ENCODE results near the gene UBE2Z. TPM values are rescaled to one million over a fixed set of nuclear protein-coding genes. Genes with fewer than 3 reads are reported as not detected.

Gene UBE2Z
- total and polyA plus RNA-seq, 9 of the 15 experiments (the other 6 are each of a cell fraction or from before 2014, with no cell fraction given): 11.8 to 89.0 (median 38.2) TPM

DNA sequence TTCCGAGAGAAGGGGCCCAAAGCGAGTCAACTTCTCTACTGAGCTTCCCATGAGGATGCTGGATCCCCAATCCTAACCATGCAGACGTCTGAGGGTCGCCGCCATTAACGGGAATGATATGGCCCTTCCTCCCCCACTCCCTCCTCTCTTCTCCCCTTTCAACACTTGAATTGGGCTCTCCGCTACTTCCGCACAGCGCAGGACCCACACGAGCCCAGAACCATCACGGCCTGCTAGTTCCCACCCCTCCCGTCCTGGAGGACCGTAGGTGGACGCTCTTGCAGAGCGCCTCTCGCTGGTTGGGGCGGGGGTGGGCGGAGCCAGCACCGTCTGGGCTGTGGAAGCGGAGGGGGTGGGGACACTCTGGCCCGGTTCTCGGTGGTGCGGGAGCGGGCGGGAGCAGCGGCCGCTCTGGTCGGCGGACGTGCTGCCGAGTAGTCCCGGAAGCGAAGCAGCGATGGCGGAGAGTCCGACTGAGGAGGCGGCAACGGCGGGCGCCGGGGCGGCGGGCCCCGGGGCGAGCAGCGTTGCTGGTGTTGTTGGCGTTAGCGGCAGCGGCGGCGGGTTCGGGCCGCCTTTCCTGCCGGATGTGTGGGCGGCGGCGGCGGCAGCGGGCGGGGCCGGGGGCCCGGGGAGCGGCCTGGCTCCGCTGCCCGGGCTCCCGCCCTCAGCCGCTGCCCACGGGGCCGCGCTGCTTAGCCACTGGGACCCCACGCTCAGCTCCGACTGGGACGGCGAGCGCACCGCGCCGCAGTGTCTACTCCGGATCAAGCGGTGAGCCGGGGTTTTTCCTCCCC is at the start of gene UBE2Z (continued):
- no peak for TF ChIP-seq KHSRP (IDR thresholded peaks at IDR 0.05)
- TF ChIP-seq, protein P1, sequence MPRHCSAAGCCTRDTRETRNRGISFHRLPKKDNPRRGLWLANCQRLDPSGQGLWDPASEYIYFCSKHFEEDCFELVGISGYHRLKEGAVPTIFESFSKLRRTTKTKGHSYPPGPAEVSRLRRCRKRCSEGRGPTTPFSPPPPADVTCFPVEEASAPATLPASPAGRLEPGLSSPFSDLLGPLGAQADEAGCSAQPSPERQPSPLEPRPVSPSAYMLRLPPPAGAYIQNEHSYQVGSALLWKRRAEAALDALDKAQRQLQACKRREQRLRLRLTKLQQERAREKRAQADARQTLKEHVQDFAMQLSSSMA (CRISPR knock-in tag; IDR thresholded peaks at IDR 0.05): no peak
- TF ChIP-seq, protein P2, sequence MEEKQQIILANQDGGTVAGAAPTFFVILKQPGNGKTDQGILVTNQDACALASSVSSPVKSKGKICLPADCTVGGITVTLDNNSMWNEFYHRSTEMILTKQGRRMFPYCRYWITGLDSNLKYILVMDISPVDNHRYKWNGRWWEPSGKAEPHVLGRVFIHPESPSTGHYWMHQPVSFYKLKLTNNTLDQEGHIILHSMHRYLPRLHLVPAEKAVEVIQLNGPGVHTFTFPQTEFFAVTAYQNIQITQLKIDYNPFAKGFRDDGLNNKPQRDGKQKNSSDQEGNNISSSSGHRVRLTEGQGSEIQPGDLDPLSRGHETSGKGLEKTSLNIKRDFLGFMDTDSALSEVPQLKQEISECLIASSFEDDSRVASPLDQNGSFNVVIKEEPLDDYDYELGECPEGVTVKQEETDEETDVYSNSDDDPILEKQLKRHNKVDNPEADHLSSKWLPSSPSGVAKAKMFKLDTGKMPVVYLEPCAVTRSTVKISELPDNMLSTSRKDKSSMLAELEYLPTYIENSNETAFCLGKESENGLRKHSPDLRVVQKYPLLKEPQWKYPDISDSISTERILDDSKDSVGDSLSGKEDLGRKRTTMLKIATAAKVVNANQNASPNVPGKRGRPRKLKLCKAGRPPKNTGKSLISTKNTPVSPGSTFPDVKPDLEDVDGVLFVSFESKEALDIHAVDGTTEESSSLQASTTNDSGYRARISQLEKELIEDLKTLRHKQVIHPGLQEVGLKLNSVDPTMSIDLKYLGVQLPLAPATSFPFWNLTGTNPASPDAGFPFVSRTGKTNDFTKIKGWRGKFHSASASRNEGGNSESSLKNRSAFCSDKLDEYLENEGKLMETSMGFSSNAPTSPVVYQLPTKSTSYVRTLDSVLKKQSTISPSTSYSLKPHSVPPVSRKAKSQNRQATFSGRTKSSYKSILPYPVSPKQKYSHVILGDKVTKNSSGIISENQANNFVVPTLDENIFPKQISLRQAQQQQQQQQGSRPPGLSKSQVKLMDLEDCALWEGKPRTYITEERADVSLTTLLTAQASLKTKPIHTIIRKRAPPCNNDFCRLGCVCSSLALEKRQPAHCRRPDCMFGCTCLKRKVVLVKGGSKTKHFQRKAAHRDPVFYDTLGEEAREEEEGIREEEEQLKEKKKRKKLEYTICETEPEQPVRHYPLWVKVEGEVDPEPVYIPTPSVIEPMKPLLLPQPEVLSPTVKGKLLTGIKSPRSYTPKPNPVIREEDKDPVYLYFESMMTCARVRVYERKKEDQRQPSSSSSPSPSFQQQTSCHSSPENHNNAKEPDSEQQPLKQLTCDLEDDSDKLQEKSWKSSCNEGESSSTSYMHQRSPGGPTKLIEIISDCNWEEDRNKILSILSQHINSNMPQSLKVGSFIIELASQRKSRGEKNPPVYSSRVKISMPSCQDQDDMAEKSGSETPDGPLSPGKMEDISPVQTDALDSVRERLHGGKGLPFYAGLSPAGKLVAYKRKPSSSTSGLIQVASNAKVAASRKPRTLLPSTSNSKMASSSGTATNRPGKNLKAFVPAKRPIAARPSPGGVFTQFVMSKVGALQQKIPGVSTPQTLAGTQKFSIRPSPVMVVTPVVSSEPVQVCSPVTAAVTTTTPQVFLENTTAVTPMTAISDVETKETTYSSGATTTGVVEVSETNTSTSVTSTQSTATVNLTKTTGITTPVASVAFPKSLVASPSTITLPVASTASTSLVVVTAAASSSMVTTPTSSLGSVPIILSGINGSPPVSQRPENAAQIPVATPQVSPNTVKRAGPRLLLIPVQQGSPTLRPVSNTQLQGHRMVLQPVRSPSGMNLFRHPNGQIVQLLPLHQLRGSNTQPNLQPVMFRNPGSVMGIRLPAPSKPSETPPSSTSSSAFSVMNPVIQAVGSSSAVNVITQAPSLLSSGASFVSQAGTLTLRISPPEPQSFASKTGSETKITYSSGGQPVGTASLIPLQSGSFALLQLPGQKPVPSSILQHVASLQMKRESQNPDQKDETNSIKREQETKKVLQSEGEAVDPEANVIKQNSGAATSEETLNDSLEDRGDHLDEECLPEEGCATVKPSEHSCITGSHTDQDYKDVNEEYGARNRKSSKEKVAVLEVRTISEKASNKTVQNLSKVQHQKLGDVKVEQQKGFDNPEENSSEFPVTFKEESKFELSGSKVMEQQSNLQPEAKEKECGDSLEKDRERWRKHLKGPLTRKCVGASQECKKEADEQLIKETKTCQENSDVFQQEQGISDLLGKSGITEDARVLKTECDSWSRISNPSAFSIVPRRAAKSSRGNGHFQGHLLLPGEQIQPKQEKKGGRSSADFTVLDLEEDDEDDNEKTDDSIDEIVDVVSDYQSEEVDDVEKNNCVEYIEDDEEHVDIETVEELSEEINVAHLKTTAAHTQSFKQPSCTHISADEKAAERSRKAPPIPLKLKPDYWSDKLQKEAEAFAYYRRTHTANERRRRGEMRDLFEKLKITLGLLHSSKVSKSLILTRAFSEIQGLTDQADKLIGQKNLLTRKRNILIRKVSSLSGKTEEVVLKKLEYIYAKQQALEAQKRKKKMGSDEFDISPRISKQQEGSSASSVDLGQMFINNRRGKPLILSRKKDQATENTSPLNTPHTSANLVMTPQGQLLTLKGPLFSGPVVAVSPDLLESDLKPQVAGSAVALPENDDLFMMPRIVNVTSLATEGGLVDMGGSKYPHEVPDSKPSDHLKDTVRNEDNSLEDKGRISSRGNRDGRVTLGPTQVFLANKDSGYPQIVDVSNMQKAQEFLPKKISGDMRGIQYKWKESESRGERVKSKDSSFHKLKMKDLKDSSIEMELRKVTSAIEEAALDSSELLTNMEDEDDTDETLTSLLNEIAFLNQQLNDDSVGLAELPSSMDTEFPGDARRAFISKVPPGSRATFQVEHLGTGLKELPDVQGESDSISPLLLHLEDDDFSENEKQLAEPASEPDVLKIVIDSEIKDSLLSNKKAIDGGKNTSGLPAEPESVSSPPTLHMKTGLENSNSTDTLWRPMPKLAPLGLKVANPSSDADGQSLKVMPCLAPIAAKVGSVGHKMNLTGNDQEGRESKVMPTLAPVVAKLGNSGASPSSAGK (IDR thresholded peaks at IDR 0.05): no peak
- TF ChIP-seq, protein P3, sequence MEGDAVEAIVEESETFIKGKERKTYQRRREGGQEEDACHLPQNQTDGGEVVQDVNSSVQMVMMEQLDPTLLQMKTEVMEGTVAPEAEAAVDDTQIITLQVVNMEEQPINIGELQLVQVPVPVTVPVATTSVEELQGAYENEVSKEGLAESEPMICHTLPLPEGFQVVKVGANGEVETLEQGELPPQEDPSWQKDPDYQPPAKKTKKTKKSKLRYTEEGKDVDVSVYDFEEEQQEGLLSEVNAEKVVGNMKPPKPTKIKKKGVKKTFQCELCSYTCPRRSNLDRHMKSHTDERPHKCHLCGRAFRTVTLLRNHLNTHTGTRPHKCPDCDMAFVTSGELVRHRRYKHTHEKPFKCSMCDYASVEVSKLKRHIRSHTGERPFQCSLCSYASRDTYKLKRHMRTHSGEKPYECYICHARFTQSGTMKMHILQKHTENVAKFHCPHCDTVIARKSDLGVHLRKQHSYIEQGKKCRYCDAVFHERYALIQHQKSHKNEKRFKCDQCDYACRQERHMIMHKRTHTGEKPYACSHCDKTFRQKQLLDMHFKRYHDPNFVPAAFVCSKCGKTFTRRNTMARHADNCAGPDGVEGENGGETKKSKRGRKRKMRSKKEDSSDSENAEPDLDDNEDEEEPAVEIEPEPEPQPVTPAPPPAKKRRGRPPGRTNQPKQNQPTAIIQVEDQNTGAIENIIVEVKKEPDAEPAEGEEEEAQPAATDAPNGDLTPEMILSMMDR (IDR thresholded peaks at IDR 0.05 in 2 of 3, conservative IDR thresholded peaks at IDR 0.05 in 1 of 3; ENCODE audit: insufficient read depth in 2 of 3, low read depth in 1 of 3, low read length in 3 of 3): peak; percentile 43 to 51 (median 43); a peak in 4 of 6 replicates
- no peak for TF ChIP-seq CHD1 (IDR thresholded peaks at IDR 0.05; ENCODE audit: low read length)
- TF ChIP-seq ZNF584 (CRISPR knock-in tag; IDR thresholded peaks at IDR 0.05; ENCODE audit: low read depth): no peak
- TF ChIP-seq ASH1L (IDR thresholded peaks at IDR 0.05; ENCODE audit: borderline replicate concordance, low read depth, partially characterized antibody): peak; percentile 64
- TF ChIP-seq RBFOX2 (IDR thresholded peaks at IDR 0.05; ENCODE audit: low read depth, low read length): peak; percentile 92
- TF ChIP-seq, protein P4, sequence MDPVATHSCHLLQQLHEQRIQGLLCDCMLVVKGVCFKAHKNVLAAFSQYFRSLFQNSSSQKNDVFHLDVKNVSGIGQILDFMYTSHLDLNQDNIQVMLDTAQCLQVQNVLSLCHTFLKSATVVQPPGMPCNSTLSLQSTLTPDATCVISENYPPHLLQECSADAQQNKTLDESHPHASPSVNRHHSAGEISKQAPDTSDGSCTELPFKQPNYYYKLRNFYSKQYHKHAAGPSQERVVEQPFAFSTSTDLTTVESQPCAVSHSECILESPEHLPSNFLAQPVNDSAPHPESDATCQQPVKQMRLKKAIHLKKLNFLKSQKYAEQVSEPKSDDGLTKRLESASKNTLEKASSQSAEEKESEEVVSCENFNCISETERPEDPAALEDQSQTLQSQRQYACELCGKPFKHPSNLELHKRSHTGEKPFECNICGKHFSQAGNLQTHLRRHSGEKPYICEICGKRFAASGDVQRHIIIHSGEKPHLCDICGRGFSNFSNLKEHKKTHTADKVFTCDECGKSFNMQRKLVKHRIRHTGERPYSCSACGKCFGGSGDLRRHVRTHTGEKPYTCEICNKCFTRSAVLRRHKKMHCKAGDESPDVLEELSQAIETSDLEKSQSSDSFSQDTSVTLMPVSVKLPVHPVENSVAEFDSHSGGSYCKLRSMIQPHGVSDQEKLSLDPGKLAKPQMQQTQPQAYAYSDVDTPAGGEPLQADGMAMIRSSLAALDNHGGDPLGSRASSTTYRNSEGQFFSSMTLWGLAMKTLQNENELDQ (CRISPR knock-in tag; IDR thresholded peaks at IDR 0.05; ENCODE audit: borderline replicate concordance): no peak
- TF ChIP-seq ZNF12 (CRISPR knock-in tag; IDR thresholded peaks at IDR 0.05): no peak
